IMR-90 (cell line): ENCODE results near the gene VPS26A. TPM values are rescaled to one million over a fixed set of nuclear protein-coding genes. Genes with fewer than 3 reads are reported as not detected.

Experiments
- ATAC-seq: fragments of 200-7000 bp; cut with Tn5 transposase; 2 replicates; pipeline ENCODE4 v1.9.1; 2020; ENCODE audit warnings: low read depth, mild to moderate bottlenecking, moderate library complexity
- BruUV-seq: library from RNA; stranded (reverse); fragments of 400-500 nt; replicated peaks from 2 replicates; lab custom pipeline; 2021; lab: Mats Ljungman, UMichigan
- CTCF ChIA-PET: fragments of 300-600 bp; formaldehyde crosslinking; extraction: SDS; loops from one replicate; lab custom pipeline; 2021; ENCODE audit warnings: antibody characterized with exemption; lab: Yijun Ruan, JAX
- POLR2A ChIA-PET: fragments of 300-600 bp; sonication (Branson Sonifier 250); formaldehyde crosslinking; loops from one replicate; lab custom pipeline; 2022; ENCODE audit warnings: antibody characterized with exemption; ENCODE audit not compliant: unreplicated experiment; lab: Charles Lee
- DNase-seq: peaks from one replicate; pipeline ENCODE4 v3.0.0; 2013
- H2AFZ ChIP-seq: replicated peaks from 2 replicates; pipeline ENCODE3; 2013; ENCODE audit warnings: low read length, mild to moderate bottlenecking; ENCODE audit not compliant: poor library complexity
- H2AK5ac ChIP-seq: 2 replicates; pipeline ENCODE4 v1.6.1; 2013; ENCODE audit warnings: low read depth, low read length, inconsistent platforms
- H2AK9ac ChIP-seq: replicated peaks from 2 replicates; pipeline ENCODE3; 2013; ENCODE audit warnings: mild to moderate bottlenecking, low read depth, low read length, moderate library complexity; ENCODE audit not compliant: poor library complexity
- H2BK120ac ChIP-seq: 2 replicates; pipeline ENCODE4 v1.6.1; 2013; ENCODE audit warnings: low read depth, low read length, inconsistent platforms
- H2BK15ac ChIP-seq: 3 replicates; pipeline ENCODE4 v1.6.1; 2013; ENCODE audit warnings: low read depth, low read length, inconsistent platforms
- H2BK20ac ChIP-seq: 2 replicates; pipeline ENCODE4 v1.6.1; 2013; ENCODE audit warnings: low read depth, mild to moderate bottlenecking, inconsistent platforms, low read length, moderate library complexity
- H2BK5ac ChIP-seq: 2 replicates; pipeline ENCODE4 v1.6.1; 2013; ENCODE audit warnings: mild to moderate bottlenecking, low read depth, low read length, inconsistent platforms; ENCODE audit not compliant: poor library complexity, severe bottlenecking
- H3K14ac ChIP-seq: replicated peaks from 2 replicates; pipeline ENCODE4 v1.6.1; 2013; ENCODE audit warnings: low read depth, low read length, inconsistent platforms
- H3K18ac ChIP-seq: 2 replicates; pipeline ENCODE4 v1.6.1; 2013; ENCODE audit warnings: low read depth, low read length, control low read depth
- H3K23ac ChIP-seq: 2 replicates; pipeline ENCODE4 v1.6.1; 2013; ENCODE audit warnings: low read depth, low read length, inconsistent platforms
- H3K27ac ChIP-seq: 2 replicates; pipeline ENCODE4 v1.5.1; 2013; ENCODE audit warnings: mild to moderate bottlenecking, control low read depth, low read length; ENCODE audit not compliant: insufficient read depth
- H3K27me3 ChIP-seq: 2 replicates; pipeline ENCODE4 v1.6.1; 2013; ENCODE audit warnings: low read length; ENCODE audit not compliant: control insufficient read depth, insufficient read depth
- H3K36me3 ChIP-seq: 2 replicates; pipeline ENCODE4 v1.6.1; 2013; ENCODE audit warnings: low read length, mixed read lengths; ENCODE audit not compliant: control insufficient read depth, insufficient read depth
- H3K4ac ChIP-seq: 2 replicates; pipeline ENCODE4 v1.6.1; 2013; ENCODE audit warnings: low read depth, low read length, inconsistent platforms
- H3K4me1 ChIP-seq: 2 replicates; pipeline ENCODE4 v1.6.1; 2013; ENCODE audit warnings: low read length, mixed read lengths; ENCODE audit not compliant: control insufficient read depth, insufficient read depth
- H3K4me2 ChIP-seq: 2 replicates; pipeline ENCODE4 v1.6.1; 2013; ENCODE audit warnings: low read depth, mild to moderate bottlenecking, control low read depth, low read length, moderate library complexity
- H3K4me3 ChIP-seq: 2 replicates; pipeline ENCODE4 v1.5.1; 2013; ENCODE audit warnings: low read depth, mild to moderate bottlenecking, control low read depth, low read length, moderate library complexity; ENCODE audit not compliant: insufficient read depth
- H3K56ac ChIP-seq: 2 replicates; pipeline ENCODE4 v1.6.1; 2013; ENCODE audit warnings: low read length, inconsistent platforms; ENCODE audit not compliant: insufficient read depth; ENCODE audit errors: extremely low read depth
- H3K79me1 ChIP-seq, 2 experiments: 2 replicates each; pipeline ENCODE4 v1.6.1; 2013; ENCODE audit warnings: low read length in 2 of 2, inconsistent platforms in 1 of 2, low read depth in 1 of 2
- H3K9ac ChIP-seq: 2 replicates; pipeline ENCODE4 v1.6.1; 2013; ENCODE audit warnings: low read depth, low read length, control low read depth
- H3K9me1 ChIP-seq: 2 replicates; pipeline ENCODE4 v1.6.1; 2013; ENCODE audit warnings: low read length, inconsistent platforms; ENCODE audit not compliant: insufficient read depth
- H3K9me3 ChIP-seq: 2 replicates; pipeline ENCODE4 v1.6.1; 2013; ENCODE audit warnings: low read length; ENCODE audit not compliant: control insufficient read depth, insufficient read depth
- H4K20me1 ChIP-seq: 2 replicates; pipeline ENCODE4 v1.6.1; 2013; ENCODE audit warnings: low read length, inconsistent platforms; ENCODE audit not compliant: insufficient read depth
- H4K5ac ChIP-seq: 2 replicates; pipeline ENCODE4 v1.6.1; 2013; ENCODE audit warnings: mild to moderate bottlenecking, low read depth, low read length, control low read depth
- H4K8ac ChIP-seq, 2 experiments: 2 replicates each; pipeline ENCODE4 v1.6.1; 2013; ENCODE audit warnings: low read depth in 2 of 2, low read length in 2 of 2, control low read depth in 1 of 2, inconsistent platforms in 1 of 2
- H4K91ac ChIP-seq: 2 replicates; pipeline ENCODE4 v1.6.1; 2013; ENCODE audit warnings: low read depth, low read length, inconsistent platforms; ENCODE audit not compliant: insufficient read depth
- CEBPB ChIP-seq: IDR thresholded peaks from 2 replicates; pipeline ENCODE4 v1.6.1; 2012; ENCODE audit warnings: low read depth, low read length, improper control_type of control experiment
- CHD1 ChIP-seq: IDR thresholded peaks from 2 replicates; pipeline ENCODE4 v1.6.1; 2012; ENCODE audit warnings: low read depth, low read length, improper control_type of control experiment
- MAFK ChIP-seq: IDR thresholded peaks from 2 replicates; pipeline ENCODE4 v1.6.1; 2012; ENCODE audit warnings: low read depth, low read length, improper control_type of control experiment
- MAZ ChIP-seq: IDR thresholded peaks from 2 replicates; pipeline ENCODE4 v1.6.1; 2012; ENCODE audit warnings: low read depth, mild to moderate bottlenecking, low read length, improper control_type of control experiment, moderate library complexity, borderline replicate concordance
- NFE2L2 ChIP-seq: fragments of 150-350 bp; IDR thresholded peaks from 2 replicates; pipeline ENCODE4 v1.6.1; 2016; ENCODE audit warnings: low read depth, mild to moderate bottlenecking, low read length
- RAD21 ChIP-seq: IDR thresholded peaks from 2 replicates; pipeline ENCODE4 v1.6.1; 2012; ENCODE audit warnings: low read length, improper control_type of control experiment
- RCOR1 ChIP-seq: IDR thresholded peaks from 2 replicates; pipeline ENCODE4 v1.6.1; 2012; ENCODE audit warnings: mild to moderate bottlenecking, low read length, improper control_type of control experiment; ENCODE audit not compliant: insufficient replicate concordance
- RFX5 ChIP-seq: IDR thresholded peaks from 2 replicates; pipeline ENCODE4 v1.8.0; 2012; ENCODE audit warnings: low read depth, mild to moderate bottlenecking, low read length, moderate library complexity
- SMC3 ChIP-seq: fragments of 150-350 bp; IDR thresholded peaks from 2 replicates; pipeline ENCODE4 v1.6.1; 2016; ENCODE audit warnings: low read depth, mild to moderate bottlenecking, antibody characterized with exemption, low read length, moderate library complexity
- WGBS, 2 experiments: methylation state at CpG; one replicate each; pipeline versions ENCODE4 v1.1.5 to v1.1.7; 2013; ENCODE audit warnings: missing lambda C conversion rate in 2 of 2; ENCODE audit not compliant: insufficient read length in 1 of 2; ENCODE audit errors: extremely low coverage in 2 of 2; 5-methylcytosine and 5-hydroxymethylcytosine counted together
- dilution Hi-C: fragments of 300-500 bp; cut with HindIII; formaldehyde crosslinking; loops from one replicate; pipeline ENCODE4 v1.14.3; 2018; ENCODE audit warnings: low sequenced_read_pairs; ENCODE audit not compliant: unreplicated experiment
- in situ Hi-C: fragments of 300-500 bp; cut with MboI; formaldehyde crosslinking; loops from 3 replicates; pipeline ENCODE4 v1.14.3; 2019; ENCODE audit warnings: low sequenced_read_pairs, inconsistent platforms, mixed read lengths
- intact Hi-C: fragments of 100-400 bp; cut with micrococcal nuclease; formaldehyde crosslinking; loops from 2 replicates; pipeline ENCODE4 v1.10.0; 2022
- polyA plus RNA-seq, 3 experiments: library from polyadenylated mRNA; depleted of rRNA; stranded (reverse); fragments of >200 nt; gene quantifications; 2 replicates each; pipeline ENCODE4 v1.2.3, GENCODE V29; 2012; ENCODE audit warnings: low replicate concordance in 1 of 3
- total RNA-seq: library from RNA; depleted of rRNA; stranded (reverse); fragments of >200 nt; gene quantifications from 2 replicates; pipeline ENCODE4 v1.2.3, GENCODE V29; 2012

VPS26A gene
- total and polyA plus RNA-seq, 2 of the 4 experiments (the other 2 are of a cell fraction): 7.2 to 18.7 TPM

- no peak overlapping the region for H4K91ac ChIP-seq
- WGBS, 2 experiments: no CpG with 5 or more reads among the region's 1 CpG
- H2AFZ ChIP-seq: no peak overlapping the region
- H3K4me1 ChIP-seq: no peaks in the 10 kb centered on the region
- no peak overlapping the region for H3K23ac ChIP-seq
- no peaks in the 10 kb centered on the region for H4K20me1 ChIP-seq
- in situ Hi-C loops (no loop called here), dilution Hi-C loops (loop anchor here (25.0 kb wide), 1 partner anchor 93 kb away; no protein-coding TSS in a partner anchor), intact Hi-C loops (no loop called here)
- H3K4me3 ChIP-seq: no peak overlapping the region
- no TSS peak for BruUV-seq
- H3K14ac ChIP-seq: no peak overlapping the region
- H3K9me3 ChIP-seq: peaks cover 5% of the 10 kb centered on the region
- no peak overlapping the region for H3K18ac ChIP-seq
- TF ChIP-seq RFX5 (no peak), NFE2L2 (no peak), MAZ (no peak), SMC3 (no peak), RCOR1 (no peak), MAFK (no peak), CHD1 (no peak), RAD21 (no peak), CEBPB (no peak)
- ATAC-seq (no peak), DNase-seq (no peak)
- H3K4ac ChIP-seq: no peak overlapping the region
- no peak overlapping the region for H2AK9ac ChIP-seq
- ChIA-PET CTCF (interaction anchor here (0.6 kb wide), 1 partner anchor 138 kb away, joined by 3 read pairs; no protein-coding TSS in a partner anchor), POLR2A (no interaction called here)
- no peaks in the 10 kb centered on the region; the same call in none of the 2 replicates for H3K27me3 ChIP-seq
- H3K4me2 ChIP-seq: no peak overlapping the region
- no peak overlapping the region for H4K5ac ChIP-seq
- H3K9ac ChIP-seq: no peak overlapping the region
- H3K36me3 ChIP-seq: no peaks in the 10 kb centered on the region
- H3K56ac ChIP-seq: no peak overlapping the region
- no peak overlapping the region for H4K8ac ChIP-seq
- no peak overlapping the region for H2BK15ac ChIP-seq
- H2BK120ac ChIP-seq: no peak overlapping the region
- no peak overlapping the region for H2BK20ac ChIP-seq
- H3K79me1 ChIP-seq: no peaks in the 10 kb centered on the region
- no peak overlapping the region for H3K27ac ChIP-seq
- no peak overlapping the region for H2AK5ac ChIP-seq
- no peaks in the 10 kb centered on the region for H3K9me1 ChIP-seq
- no peak overlapping the region for H2BK5ac ChIP-seq
Measured at GRCh38 chr10:69104994-69105790, 18.8 kb upstream of the VPS26A start.
